Measurements from ENCODE around the gene TOPORS. TPM values are rescaled to one million over a fixed set of nuclear protein-coding genes. Genes with fewer than 3 reads are reported as not detected.

TOPORS gene
- total and polyA plus RNA-seq, 8 donors: 3.0 to 9.0 (median 4.8) TPM

DNA sequence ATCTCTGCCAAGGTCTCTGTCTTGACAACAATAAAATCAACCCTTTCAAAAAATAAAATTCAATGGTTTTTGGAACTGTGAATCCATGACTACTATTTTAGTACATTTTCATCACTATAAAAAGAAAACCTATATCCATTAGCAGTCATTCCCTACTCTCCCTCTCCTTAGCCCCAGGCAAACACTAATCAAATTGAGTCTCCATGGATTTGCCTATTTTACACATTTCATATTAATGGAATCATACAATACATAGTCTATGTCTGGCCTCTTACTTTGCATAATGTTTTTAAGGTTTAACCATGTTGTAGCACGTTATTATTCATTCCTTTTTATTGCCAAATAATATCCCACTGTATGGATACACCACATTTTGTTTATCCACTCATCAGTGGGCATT lies 50.5 kb downstream of the TOPORS start:
- no peak overlapping the region for H3K27ac ChIP-seq
- FAIRE-seq (no peak), ATAC-seq (no peak), DNase-seq (no peak)
- no peaks in the 10 kb centered on the region for H3K27me3 ChIP-seq
- intact Hi-C loops (cut with DNase I): loop anchor here in 2 of 3 donors (10.0 kb wide), 2 partner anchors 67 to 87 kb away; no protein-coding TSS in a partner anchor
- peaks cover 0 to 20% (median 0%) of the 10 kb centered on the region in 3 donors for H3K36me3 ChIP-seq
- H3K4me1 ChIP-seq: no peaks in the 10 kb centered on the region
- H3K4me3 ChIP-seq: no peak overlapping the region
- no peaks in the 10 kb centered on the region for H3K9me3 ChIP-seq
- TF ChIP-seq, protein P1, sequence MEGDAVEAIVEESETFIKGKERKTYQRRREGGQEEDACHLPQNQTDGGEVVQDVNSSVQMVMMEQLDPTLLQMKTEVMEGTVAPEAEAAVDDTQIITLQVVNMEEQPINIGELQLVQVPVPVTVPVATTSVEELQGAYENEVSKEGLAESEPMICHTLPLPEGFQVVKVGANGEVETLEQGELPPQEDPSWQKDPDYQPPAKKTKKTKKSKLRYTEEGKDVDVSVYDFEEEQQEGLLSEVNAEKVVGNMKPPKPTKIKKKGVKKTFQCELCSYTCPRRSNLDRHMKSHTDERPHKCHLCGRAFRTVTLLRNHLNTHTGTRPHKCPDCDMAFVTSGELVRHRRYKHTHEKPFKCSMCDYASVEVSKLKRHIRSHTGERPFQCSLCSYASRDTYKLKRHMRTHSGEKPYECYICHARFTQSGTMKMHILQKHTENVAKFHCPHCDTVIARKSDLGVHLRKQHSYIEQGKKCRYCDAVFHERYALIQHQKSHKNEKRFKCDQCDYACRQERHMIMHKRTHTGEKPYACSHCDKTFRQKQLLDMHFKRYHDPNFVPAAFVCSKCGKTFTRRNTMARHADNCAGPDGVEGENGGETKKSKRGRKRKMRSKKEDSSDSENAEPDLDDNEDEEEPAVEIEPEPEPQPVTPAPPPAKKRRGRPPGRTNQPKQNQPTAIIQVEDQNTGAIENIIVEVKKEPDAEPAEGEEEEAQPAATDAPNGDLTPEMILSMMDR (IDR thresholded peaks at IDR 0.05): no peak
- 80 to 96% methylated on average over 1 of the region's 1 CpG for WGBS, 2 donors

GRCh38 chr9:32500768-32501167 lies 51.6 kb downstream of the TOPORS start:
- Histone ChIP-seq H3K36me3 (peaks cover 0 to 20% (median 0%) of the 10 kb centered on the region in 3 donors), H3K9me3 (no peaks in the 10 kb centered on the region), H3K27me3 (no peaks in the 10 kb centered on the region), H3K4me3 (no peak overlapping the region), H3K4me1 (no peaks in the 10 kb centered on the region), H3K27ac (no peak overlapping the region)
- DNase-seq: no peak
- no peak for FAIRE-seq
- 86 to 97% methylated on average over 2 of the region's 2 CpGs for WGBS, 2 donors
- intact Hi-C loops (cut with DNase I): loop anchor here in 2 of 3 donors (10.0 kb wide), 2 partner anchors 66 to 86 kb away; no protein-coding TSS in a partner anchor
- TF ChIP-seq, protein P1 (IDR thresholded peaks at IDR 0.05): no peak
- ATAC-seq: no peak

- peaks cover 0 to 20% (median 0%) of the 10 kb centered on the region in 3 donors for H3K36me3 ChIP-seq
- intact Hi-C loops (cut with DNase I): no loop called here
- ATAC-seq (no peak), DNase-seq (no peak), FAIRE-seq (no peak)
- TF ChIP-seq, protein P1 (IDR thresholded peaks at IDR 0.05): no peak
- no peak overlapping the region for H3K27ac ChIP-seq
- no peaks in the 10 kb centered on the region for H3K4me1 ChIP-seq
- H3K27me3 ChIP-seq: no peaks in the 10 kb centered on the region
- H3K9me3 ChIP-seq: no peaks in the 10 kb centered on the region
- no peak overlapping the region for H3K4me3 ChIP-seq
Observed at GRCh38 chr9:32497921-32498320, 54.5 kb downstream of the TOPORS start.

- 84 to 85% methylated on average over 3 of the region's 3 CpGs for WGBS, 2 donors
- no peak for ATAC-seq
Observed at GRCh38 chr9:32490601-32491000, 61.8 kb downstream of the TOPORS start.

More at GRCh38 chr9:32490601-32491000, 61.8 kb downstream of the TOPORS start:
- Histone ChIP-seq H3K9me3 (no peaks in the 10 kb centered on the region), H3K4me1 (no peaks in the 10 kb centered on the region), H3K27ac (no peak overlapping the region), H3K27me3 (no peaks in the 10 kb centered on the region), H3K36me3 (peaks cover 0 to 24% (median 4%) of the 10 kb centered on the region in 3 donors), H3K4me3 (no peak overlapping the region)
- no peak for DNase-seq
- TF ChIP-seq, protein P1 (IDR thresholded peaks at IDR 0.05): no peak
- no peak for FAIRE-seq
- intact Hi-C loops (cut with DNase I): no loop called here

Other genes with a start within 250 kb of the TOPORS start
- 10 to 100 TPM; 27.0 to 35.6 (median 31.2) TPM for gene ACO1, start 167.9 kb downstream of the TOPORS start, total RNA-seq
- 10 to 100 TPM in 1 of 2 donors, 1 to 10 TPM in 1; 8.7 to 13.1 TPM for gene ACO1, start 167.9 kb downstream of the TOPORS start, polyA plus RNA-seq
- gene RIGI, start 26.4 kb downstream of the TOPORS start, total RNA-seq: 10 to 100 TPM in 1 of 6 donors, 1 to 10 TPM in 5; 2.1 to 10.6 (median 4.1) TPM
- 1 to 10 TPM; 2.4 to 4.0 TPM for gene RIGI, start 26.4 kb downstream of the TOPORS start, polyA plus RNA-seq
- gene SMIM27, start 259 bp downstream of the TOPORS start, total RNA-seq: 10 to 100 TPM in 1 of 6 donors, 1 to 10 TPM in 5; 3.5 to 10.7 (median 6.9) TPM
- 10 to 100 TPM in 1 of 2 donors, 1 to 10 TPM in 1; 5.1 to 14.4 TPM for gene SMIM27, start 259 bp downstream of the TOPORS start, polyA plus RNA-seq
- 10 to 100 TPM; 11.3 to 21.2 (median 16.3) TPM for gene NDUFB6, start 20.6 kb upstream of the TOPORS start, total RNA-seq
- gene NDUFB6, start 20.6 kb upstream of the TOPORS start, polyA plus RNA-seq: 10 to 100 TPM; 12.6 to 29.5 TPM
- gene TAF1L, start 83.1 kb upstream of the TOPORS start, total RNA-seq: under 1 TPM in 2 of 6 donors, not detected in 4; 0.03 to 0.04 TPM
- under 1 TPM in 1 of 2 donors, not detected in 1; 0.04 TPM for gene TAF1L, start 83.1 kb upstream of the TOPORS start, polyA plus RNA-seq
- gene TMEM215, start 231.0 kb upstream of the TOPORS start, total RNA-seq: under 1 TPM in 1 of 6 donors, not detected in 5; 0.09 TPM
- gene TMEM215, start 231.0 kb upstream of the TOPORS start, polyA plus RNA-seq: not detected

All from pancreas (tissue), 10 donors.